HG02885 (cell line): ENCODE results near the gene TBRG1.
A peak's percentile ranks its signal among the peaks of the same experiment; 100 is the strongest.
"Not testable (repeated sequence)": the region's sequence is repeated elsewhere in the genome, so short reads cannot be mapped to it uniquely, and the experiment has no call there.

ENCODE experiments used
- ATAC-seq: cut with Tn5 transposase; IDR thresholded peaks from one replicate; pipeline ENCODE4 v1.9.1; 2021; ENCODE audit warnings: mild to moderate bottlenecking; ENCODE audit not compliant: unreplicated experiment, poor library complexity

Gene TBRG1, protein sequence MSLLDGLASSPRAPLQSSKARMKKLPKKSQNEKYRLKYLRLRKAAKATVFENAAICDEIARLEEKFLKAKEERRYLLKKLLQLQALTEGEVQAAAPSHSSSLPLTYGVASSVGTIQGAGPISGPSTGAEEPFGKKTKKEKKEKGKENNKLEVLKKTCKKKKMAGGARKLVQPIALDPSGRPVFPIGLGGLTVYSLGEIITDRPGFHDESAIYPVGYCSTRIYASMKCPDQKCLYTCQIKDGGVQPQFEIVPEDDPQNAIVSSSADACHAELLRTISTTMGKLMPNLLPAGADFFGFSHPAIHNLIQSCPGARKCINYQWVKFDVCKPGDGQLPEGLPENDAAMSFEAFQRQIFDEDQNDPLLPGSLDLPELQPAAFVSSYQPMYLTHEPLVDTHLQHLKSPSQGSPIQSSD

GRCh38 chr11:124622531-124623451, at the start of gene TBRG1:
Gene TBRG1 (plus strand): TSS chr11:124622864. CDS start chr11:124623084, 220 bp downstream.
- ATAC-seq, result peak; percentile 98

GRCh38 chr11:124577716-124578427, 44.8 kb upstream of the TBRG1 start:
- ATAC-seq, result no peak

DNA sequence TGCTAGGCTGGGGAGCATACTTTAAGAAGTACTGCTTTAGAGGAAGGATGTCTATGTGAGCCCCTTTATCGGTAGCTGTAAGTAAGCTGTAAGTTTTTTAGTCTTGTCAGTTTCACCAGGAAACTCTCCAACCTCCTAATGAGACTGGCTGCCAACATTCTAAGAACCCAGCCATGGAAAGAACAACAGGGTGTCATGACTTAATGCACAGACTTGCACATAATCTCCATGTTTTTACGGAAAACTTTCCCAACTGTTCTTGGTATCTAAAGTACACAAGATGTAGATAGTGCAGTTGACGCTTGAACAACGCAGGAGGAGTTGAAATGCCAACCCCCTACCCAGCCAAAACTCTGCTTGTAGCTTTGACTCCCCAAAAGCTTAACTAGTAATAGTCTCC, 43.9 kb upstream of the TBRG1 start:
- ATAC-seq, result no peak

- ATAC-seq, result no peak
Measured at GRCh38 chr11:124581817-124582216, 40.8 kb upstream of the TBRG1 start.

DNA sequence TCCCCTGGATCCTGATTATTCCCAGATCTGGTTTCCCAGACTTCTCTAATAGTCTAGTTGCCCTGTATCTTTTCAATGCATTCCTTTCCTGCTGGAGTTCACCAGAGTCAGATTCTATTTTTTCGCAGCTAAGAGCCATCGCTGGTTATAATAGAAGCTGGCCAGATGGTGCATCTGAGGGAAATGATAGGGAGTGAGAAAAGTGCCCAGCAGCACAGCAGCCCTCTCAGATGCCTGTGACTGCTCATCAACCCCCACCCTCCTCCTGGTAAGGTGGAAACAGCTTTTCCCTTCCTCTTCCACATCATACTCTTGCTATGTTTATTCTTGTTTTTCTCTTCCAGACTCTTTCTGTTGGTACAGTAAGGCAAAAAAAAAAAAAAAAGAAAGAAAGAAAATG, 40.1 kb upstream of the TBRG1 start:
- no peak for ATAC-seq

GRCh38 chr11:124583781-124584180, 38.9 kb upstream of the TBRG1 start:
- ATAC-seq, result no peak

DNA sequence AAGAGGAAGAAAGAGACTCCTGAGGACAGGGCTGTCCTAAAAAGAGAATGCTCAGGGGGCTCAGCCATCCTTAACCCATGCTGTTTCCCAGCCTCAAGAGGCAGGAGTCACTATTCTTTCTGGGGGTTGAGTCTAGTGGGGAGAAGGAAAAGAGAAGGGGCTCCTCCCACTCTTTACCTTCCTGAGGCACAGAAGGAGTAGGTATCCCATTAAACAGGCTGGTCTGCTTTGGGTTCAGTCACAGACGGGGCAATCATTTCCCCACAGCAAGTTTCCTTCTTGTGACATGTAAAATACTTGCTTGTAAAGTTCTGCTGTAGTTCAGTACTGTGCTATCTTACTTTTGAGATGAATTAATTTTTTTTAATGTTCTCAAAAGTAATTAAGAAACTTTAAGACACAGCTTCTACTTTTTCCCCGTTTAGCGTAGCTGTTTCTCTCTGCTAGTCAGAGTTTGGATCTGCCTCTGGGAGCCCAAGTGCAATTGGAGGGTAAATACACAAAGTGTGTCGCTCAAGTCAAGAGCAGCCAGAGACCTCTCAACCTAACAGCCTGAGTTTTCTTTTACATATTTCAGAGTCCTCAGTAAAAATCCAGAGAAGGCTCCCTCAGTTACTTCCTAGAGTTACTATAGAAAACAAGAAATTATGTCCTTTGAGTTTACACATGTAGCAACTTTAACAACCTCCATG, 37.8 kb upstream of the TBRG1 start:
- ATAC-seq, result no peak

DNA sequence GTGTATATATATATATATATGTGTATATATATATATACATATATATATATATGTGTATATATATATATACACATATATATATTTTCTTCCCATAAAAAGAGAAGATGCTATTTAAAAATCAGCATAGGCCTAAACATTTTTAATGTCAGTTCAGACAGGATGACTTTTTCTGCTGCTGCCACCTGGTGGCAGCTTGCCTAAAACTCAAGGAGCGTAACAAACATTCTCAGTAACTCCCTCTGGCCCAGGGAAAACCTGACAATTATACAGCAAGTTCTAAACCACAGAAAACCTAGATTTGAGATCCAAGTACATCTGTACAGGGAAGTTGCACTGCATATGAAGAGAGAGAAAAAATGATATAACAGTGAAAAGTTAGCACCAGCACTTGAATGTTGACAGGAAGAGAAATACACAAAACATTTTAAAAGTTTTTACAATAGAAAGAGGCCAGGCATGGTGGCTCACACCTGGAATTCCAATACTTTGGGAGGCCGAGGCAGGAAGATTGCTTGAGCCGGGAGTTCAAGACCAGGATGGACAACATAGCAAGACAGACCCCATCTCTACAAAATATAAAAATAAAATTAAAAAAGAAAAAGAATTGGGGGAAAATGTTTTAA, 36.3 kb upstream of the TBRG1 start:
- peak; percentile 60 for ATAC-seq

- no peak for ATAC-seq
Measured at GRCh38 chr11:124591430-124591829, 31.2 kb upstream of the TBRG1 start.

GRCh38 chr11:124592627-124593026, 30.0 kb upstream of the TBRG1 start:
- ATAC-seq, result no peak

DNA sequence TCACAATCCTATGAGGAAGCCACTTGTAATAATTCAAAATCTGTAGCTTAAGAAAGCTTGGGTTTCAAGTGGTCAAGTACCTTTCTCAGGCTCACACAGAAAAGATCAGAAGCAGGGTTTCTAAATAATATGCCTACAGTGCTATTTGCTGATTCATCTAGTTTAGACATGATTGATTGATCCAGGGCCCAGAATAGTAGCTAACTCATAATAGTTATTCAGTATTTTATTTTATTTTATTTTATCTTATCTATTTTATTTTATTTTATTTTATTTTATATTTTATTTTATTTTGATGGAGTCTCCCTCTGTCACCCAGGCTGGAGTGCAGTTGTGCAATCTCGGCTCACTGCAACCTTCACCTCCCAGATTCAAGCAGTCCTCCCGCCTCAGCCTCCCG, 27.4 kb upstream of the TBRG1 start:
- ATAC-seq, result no peak

DNA sequence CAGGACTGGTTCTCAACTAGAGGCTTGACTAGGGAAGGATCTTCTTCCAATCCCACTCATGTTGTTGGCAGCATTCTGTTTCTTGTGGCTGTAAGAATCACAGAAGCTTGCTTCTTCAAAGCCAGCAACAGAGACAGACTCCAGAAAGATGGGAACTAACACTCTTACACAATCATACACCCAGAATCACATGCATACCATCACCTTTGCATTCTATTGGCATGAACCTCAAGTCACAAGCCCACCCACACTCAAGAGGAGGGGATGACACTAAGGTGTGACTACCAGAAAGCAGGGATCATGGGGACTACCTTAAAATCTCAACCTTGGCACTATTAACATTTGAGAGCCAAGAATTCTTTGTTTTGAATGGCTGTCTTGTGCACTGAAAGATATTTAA, 25.0 kb upstream of the TBRG1 start:
- no peak for ATAC-seq

- ATAC-seq, result no peak
Measured at GRCh38 chr11:124600621-124601320, 21.9 kb upstream of the TBRG1 start.

- no peak for ATAC-seq
Measured at GRCh38 chr11:124602193-124602592, 20.5 kb upstream of the TBRG1 start.

GRCh38 chr11:124602723-124603122, 19.9 kb upstream of the TBRG1 start:
- ATAC-seq, result not testable (repeated sequence)

- no peak for ATAC-seq
Measured at GRCh38 chr11:124605719-124606118, 16.9 kb upstream of the TBRG1 start.

GRCh38 chr11:124608147-124608546, 14.5 kb upstream of the TBRG1 start:
- ATAC-seq, result no peak

DNA sequence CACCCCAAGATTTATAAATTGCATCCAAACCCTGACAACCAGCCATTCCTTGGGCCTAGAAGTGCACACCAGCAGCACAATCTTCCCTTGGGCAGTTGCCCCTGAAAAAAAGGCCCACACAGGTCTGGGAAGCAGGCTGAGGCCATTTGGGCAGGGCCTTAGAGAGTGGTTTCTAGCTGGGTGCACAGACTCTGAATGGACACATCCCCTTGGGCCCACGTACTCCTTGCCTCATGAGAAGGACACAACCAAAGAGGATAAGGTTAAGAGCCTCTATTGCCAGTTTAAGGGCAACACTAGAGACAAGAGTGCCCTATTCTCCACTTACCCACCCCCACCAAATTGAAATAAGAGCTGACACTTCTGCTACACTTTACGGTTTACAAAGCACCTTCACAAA, 12.4 kb upstream of the TBRG1 start:
- ATAC-seq, result no peak

GRCh38 chr11:124611064-124611463, 11.6 kb upstream of the TBRG1 start, which contains the start of gene PANX3:
Gene PANX3 (plus strand): TSS chr11:124611428. CDS start chr11:124611557, 129 bp downstream.
- ATAC-seq, result no peak
